GM19463 (cell line): ENCODE results near the gene ODAD4.

Source experiments
- ATAC-seq: cut with Tn5 transposase; IDR thresholded peaks from one replicate; pipeline ENCODE4 v1.9.1; 2021; ENCODE audit warnings: mild to moderate bottlenecking, moderate library complexity; ENCODE audit not compliant: unreplicated experiment

The ODAD4 gene

DNA sequence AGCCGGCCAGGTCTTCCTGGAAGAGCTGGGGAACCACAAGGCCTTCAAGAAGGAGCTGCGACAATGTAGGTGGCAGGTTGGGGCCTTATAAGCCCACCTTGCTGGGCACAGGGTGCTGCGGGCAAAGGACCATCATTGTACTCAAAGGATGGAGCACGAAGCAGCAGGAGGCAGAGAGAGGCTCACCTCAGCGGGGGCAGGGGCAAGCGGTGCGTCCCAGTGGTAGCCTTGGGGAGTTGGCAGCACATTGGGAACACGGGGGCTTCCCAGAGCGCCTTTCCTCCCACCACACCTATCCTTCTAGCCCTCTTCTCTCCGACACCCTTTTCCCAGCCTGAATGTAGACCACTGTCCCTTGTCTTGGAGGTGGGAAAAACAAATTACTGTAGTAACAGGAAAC, 38.3 kb downstream of the ODAD4 start:
- no peak for ATAC-seq

- no peak for ATAC-seq
Observed at GRCh38 chr17:41970901-41971331, 40.5 kb downstream of the ODAD4 start.

- ATAC-seq, result no peak
Observed at GRCh38 chr17:41971721-41972523, 41.5 kb downstream of the ODAD4 start.

GRCh38 chr17:41972571-41973407, 42.4 kb downstream of the ODAD4 start:
- ATAC-seq, result peak; percentile 83

DNA sequence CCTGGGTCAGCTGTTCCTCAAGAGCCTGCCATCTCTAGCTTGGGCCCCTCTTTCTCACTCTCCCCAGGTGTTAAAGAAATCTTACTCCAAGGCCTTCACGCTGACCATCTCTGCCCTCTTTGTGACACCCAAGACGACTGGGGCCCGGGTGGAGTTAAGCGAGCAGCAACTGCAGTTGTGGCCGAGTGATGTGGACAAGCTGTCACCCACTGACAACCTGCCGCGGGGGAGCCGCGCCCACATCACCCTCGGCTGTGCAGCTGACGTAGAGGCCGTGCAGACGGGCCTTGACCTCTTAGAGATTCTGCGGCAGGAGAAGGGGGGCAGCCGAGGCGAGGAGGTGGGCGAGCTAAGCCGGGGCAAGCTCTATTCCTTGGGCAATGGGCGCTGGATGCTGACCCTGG, 43.0 kb downstream of the ODAD4 start:
- no peak for ATAC-seq

DNA sequence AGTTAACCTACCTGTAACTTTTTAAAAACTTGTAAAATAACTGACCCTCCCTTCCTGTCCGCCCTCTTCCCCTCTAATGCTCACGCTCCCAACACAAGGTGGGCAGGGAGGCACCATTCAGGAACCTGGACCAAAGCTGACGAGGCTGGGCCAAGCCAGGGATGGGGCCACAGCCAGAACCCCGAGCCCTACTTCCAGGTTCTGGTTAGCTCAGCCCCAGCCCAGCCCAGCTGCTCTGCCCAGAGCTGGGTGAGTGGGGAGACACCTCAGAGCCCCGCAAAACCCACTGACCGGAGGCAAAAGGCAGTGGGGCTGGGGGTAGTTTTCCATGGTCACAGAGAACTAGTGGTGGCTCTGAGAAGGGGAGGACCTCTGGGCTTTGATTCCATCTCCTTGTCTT, 43.6 kb downstream of the ODAD4 start:
- ATAC-seq, result no peak

DNA sequence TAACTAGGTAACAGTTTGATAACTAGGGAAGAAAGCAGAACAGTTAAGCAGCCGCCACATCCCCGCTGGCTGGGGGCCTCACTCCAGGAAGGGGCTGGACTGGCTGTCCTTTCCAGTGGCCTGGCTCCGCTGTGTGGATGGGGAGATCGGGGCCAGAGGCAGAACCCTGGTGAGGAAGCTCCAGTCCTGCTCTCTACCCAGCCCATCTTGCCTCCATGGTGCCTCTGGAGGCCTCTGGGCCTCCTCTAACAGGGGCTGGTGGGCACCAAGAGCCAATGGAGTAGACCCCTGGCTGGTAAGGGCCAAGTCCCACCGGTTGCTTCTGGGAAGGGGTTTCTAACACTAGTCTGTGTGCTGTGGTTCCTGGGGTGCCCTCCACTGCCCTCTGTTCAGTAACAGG, 44.2 kb downstream of the ODAD4 start:
- no peak for ATAC-seq

DNA sequence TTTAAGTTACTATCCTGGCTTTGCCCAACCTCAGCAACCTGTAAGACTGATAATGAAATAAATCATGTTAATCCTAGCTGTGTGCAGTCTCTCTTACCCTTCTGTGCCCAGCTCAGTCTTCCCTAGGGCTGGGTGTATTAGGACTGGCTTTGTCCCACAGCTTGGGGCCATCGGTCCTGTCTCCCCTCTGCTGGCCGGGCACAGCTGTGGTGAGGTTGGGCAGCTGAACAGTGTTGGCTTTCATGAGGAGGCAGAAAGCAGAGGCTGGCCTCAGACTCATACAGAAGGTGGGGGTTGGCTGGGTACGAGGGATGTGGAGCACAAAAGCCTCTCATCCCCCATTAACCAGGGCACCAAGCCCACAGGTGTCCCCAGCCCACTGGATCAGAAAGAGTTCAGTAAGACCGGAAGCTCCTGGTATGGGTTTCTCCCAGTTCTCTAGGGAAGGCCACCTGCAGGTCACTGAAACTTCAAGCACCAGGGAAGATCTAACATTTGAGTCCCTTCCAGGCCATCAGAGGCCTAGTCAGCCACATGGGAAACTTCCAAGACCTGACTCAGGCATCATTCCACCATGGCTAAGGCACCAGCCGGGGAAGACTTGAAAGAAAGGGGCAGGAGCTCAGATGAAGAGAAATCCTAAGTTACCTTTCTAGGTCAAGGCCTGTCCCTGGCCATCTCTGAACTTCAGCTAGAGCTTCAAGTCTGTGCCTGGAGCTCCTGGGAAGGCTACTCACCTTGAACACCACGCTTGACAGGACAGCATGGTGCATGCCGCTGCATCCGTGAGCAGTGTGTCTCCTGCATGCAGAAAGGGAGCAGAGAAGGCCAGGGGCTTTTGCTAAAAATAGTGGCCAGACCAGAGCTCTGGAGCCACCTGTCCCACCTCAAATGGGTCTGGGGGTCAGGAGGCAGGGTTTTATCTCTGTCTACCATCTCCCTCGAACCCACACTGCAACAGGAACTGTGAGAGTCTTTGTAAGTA, 45.0 kb downstream of the ODAD4 start:
- ATAC-seq, result no peak

DNA sequence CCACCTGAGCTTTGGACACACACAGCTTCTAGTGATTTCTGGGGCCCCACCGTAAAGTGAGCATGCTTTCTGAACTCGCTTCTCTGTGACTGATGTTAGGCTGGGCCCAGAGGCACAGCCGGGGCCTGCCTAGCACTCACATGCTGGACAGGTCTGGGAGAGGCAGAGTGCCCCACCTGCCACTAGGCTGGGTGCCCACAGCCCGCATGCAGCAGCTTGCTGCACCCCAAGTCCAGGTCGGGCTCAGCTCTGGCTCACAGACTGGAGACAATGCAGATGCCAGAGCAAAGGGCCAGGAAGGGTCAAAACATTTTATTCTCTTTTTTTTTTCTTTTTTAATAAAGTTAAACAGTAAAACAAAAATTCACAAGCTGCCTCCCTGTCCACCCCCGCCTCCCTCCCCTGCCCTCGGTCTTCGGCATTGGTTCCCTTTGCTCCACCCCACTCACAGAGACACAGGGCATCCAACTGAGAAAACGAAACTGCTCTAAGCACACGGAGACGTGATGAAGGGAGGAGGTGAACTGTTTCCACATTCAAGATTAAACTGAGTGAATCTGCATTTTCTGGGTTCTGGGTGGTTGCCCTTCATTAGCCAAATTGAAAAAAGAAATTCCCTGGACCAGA, 45.8 kb downstream of the ODAD4 start:
- ATAC-seq, result no peak

- no peak for ATAC-seq
Observed at GRCh38 chr17:41977991-41978390, 47.6 kb downstream of the ODAD4 start.

DNA sequence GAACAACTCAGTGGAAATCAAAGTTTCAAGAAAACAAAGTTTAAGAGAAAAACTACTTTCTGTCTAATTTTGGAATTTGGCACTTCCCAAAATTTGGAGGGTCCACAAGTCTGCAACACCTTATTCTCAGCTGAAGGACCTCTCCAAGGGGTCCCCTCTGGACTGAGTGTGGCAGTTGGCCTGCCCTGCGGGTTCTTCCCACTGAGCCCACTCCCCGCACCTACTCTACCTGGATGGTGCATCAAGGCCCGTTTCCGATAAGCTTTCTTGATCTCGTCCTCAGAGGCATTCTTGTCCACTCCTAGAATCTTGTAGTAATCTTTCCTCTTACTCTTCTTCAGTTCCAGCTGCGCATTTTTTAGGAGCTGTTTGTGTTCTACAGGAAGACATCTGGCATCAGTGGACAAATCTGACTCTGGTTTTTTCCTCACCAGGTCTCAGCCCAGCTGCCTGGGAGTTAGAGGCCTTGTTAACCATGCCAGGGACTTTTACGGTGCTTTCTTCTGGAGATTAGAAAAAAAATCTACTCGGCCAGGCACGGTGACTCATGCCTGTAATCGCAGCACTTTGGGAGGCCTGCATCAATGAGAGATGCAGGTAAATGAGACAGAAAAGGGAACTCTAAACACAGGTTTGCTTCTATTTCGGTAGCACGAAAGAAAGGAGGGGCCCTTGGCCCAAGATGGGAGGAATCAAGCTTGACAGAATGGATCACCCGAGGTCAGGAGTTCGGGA, 51.8 kb downstream of the ODAD4 start:
- no peak for ATAC-seq

DNA sequence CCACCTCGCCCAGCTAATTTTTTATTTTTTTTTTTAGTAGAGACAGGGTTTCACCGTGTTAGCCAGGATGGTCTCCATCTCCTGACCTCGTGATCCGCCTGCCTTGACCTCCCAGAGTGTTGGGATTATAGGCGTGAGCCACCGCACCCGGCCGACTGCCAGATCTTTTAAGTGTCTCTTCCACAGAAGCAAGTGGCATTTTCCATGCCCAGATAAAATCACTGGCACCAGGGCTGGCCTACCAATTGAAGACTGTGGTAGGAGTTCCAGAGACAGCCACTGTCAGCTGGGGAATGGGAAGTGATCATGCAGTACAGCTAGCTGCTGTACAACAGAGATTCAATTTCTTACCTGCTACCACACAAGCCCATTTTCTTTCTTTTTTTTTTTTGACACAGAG, 54.0 kb downstream of the ODAD4 start:
- ATAC-seq, result no peak

GRCh38 chr17:41985919-41986318, 55.5 kb downstream of the ODAD4 start:
- ATAC-seq, result no peak

- no peak for ATAC-seq
Observed at GRCh38 chr17:41986634-41987033, 56.2 kb downstream of the ODAD4 start.

- ATAC-seq, result no peak
Observed at GRCh38 chr17:41987642-41988041, 57.2 kb downstream of the ODAD4 start.

- no peak for ATAC-seq
Observed at GRCh38 chr17:41988418-41988817, 58.0 kb downstream of the ODAD4 start.

DNA sequence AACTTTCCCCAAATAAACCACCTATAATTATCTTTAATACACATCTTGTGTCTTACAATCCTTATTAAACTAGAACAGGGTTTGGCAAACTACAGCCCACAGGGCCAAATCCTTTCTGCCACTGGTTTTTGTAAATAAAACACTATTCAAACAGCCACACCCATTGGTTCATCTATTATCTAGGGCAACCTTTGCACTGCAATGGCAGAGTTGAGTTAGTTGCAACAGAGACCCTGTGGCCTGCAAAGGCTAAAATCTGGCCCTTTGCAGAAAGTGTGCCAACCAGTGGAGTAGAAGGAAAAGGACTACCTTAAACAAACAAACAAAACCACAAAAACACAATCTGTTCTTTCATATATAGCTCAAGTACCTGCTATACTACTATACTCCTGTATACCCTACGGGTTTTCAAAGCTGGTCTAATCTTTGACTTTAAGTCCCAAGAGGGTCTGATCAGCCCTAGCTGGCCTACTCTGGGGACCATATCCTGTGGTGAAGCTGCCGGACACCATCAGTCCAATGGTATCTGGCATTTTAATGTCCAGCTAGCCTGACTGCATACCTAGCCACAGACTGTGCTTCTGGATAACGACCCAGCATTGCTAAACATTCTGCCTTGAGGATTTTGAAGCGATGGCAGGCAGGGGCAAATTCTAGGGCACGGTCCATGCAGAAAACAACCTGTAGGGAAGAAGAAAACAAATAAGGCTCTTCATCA, 59.4 kb downstream of the ODAD4 start:
- no peak for ATAC-seq

GRCh38 chr17:41992576-41992975, 62.2 kb downstream of the ODAD4 start:
- no peak for ATAC-seq

GRCh38 chr17:41996855-41997164, 66.4 kb downstream of the ODAD4 start:
- no peak for ATAC-seq
